HEK293 (cell line): ENCODE measurements around the gene CNOT8.
A peak's percentile ranks its signal among the peaks of the same experiment; 100 is the strongest.

Experiments
- CTCF ChIA-PET: fragments of 350-600 bp; formaldehyde crosslinking; extraction: SDS; loops from one replicate; lab custom pipeline; 2021; ENCODE audit warnings: antibody characterized with exemption; lab: Yijun Ruan, JAX
- POLR2A ChIA-PET: fragments of 300-600 bp; formaldehyde crosslinking; extraction: SDS; loops from one replicate; lab custom pipeline; 2020; ENCODE audit warnings: antibody characterized with exemption, inconsistent platforms; lab: Yijun Ruan, JAX
- H3K27ac ChIP-seq: fragments of 200-500 bp; sonication (Bioruptor generic); 2 replicates; pipeline ENCODE4 v1.5.1; 2014; ENCODE audit warnings: low read depth, low read length, control low read depth, inconsistent platforms; ENCODE audit errors: extremely low read depth
- H3K36me3 ChIP-seq, 2 experiments: fragments of 200-500 bp in 1 of 2; sonication (Bioruptor generic) in 1 of 2; 1 replicate in 1 of 2; 2 replicates in 1 of 2; pipeline ENCODE4 v1.5.1; 2014 to 2017; ENCODE audit warnings: inconsistent platforms in 2 of 2, low read length in 2 of 2; ENCODE audit not compliant: control insufficient read depth in 2 of 2, insufficient read depth in 1 of 2
- H3K4me1 ChIP-seq: fragments of 200-500 bp; sonication (Bioruptor generic); 2 replicates; pipeline ENCODE4 v1.5.1; 2014; ENCODE audit warnings: mild to moderate bottlenecking, low read length, inconsistent platforms; ENCODE audit not compliant: control insufficient read depth, insufficient read depth
- H3K4me3 ChIP-seq: 2 replicates; pipeline ENCODE4 v1.5.1; 2011; ENCODE audit warnings: low read depth, mild to moderate bottlenecking, control low read depth, low read length, moderate library complexity
- H3K9me3 ChIP-seq: fragments of 200-500 bp; sonication (Bioruptor generic); 2 replicates; pipeline ENCODE4 v1.5.1; 2014; ENCODE audit warnings: low read depth, low read length, inconsistent platforms; ENCODE audit not compliant: control insufficient read depth, insufficient read depth
- OSR2 ChIP-seq: fragments of 450-650 bp; formaldehyde crosslinking; IDR thresholded peaks from 2 replicates; pipeline ENCODE4 v1.5.1; 2016; ENCODE audit warnings: missing biosample characterization, missing genetic modification characterization
- PRDM1 ChIP-seq: fragments of 450-650 bp; formaldehyde crosslinking; IDR thresholded peaks from 2 replicates; pipeline ENCODE4; 2016; ENCODE audit warnings: missing biosample characterization, missing genetic modification characterization
- RBAK ChIP-seq: fragments of 450-650 bp; formaldehyde crosslinking; IDR thresholded peaks from 2 replicates; pipeline ENCODE4 v1.5.1; 2016; ENCODE audit warnings: missing biosample characterization, missing genetic modification characterization
- SCRT1 ChIP-seq: fragments of 450-650 bp; formaldehyde crosslinking; IDR thresholded peaks from 2 replicates; pipeline ENCODE4 v1.5.1; 2016; ENCODE audit warnings: missing biosample characterization, missing genetic modification characterization, borderline replicate concordance
- SCRT2 ChIP-seq: fragments of 450-650 bp; formaldehyde crosslinking; IDR thresholded peaks from 2 replicates; pipeline ENCODE4 v1.5.1; 2016; ENCODE audit warnings: missing biosample characterization, missing genetic modification characterization
- SETDB1 ChIP-seq: IDR thresholded peaks from one replicate; pipeline ENCODE4 v1.6.1; 2017; ENCODE audit warnings: mild to moderate bottlenecking, low read length, moderate library complexity, mixed read lengths; ENCODE audit not compliant: insufficient read length
- TRIM28 ChIP-seq: IDR thresholded peaks from 2 replicates; pipeline ENCODE4 v1.6.1; 2011; ENCODE audit warnings: low read length, control low read depth, borderline replicate concordance
- ZNF16 ChIP-seq: fragments of 450-650 bp; formaldehyde crosslinking; IDR thresholded peaks from 2 replicates; pipeline ENCODE4 v1.5.1; 2016; ENCODE audit warnings: low read depth, missing biosample characterization, missing genetic modification characterization
- ZNF23 ChIP-seq: fragments of 450-650 bp; formaldehyde crosslinking; IDR thresholded peaks from 2 replicates; pipeline ENCODE4 v1.5.1; 2016; ENCODE audit warnings: missing biosample characterization, missing genetic modification characterization, borderline replicate concordance
- ZNF37A ChIP-seq: fragments of 450-650 bp; IDR thresholded peaks from 2 replicates; pipeline ENCODE4 v1.5.1; 2018; ENCODE audit warnings: missing biosample characterization, missing genetic modification characterization
- ZNF544 ChIP-seq: fragments of 450-650 bp; formaldehyde crosslinking; IDR thresholded peaks from 2 replicates; pipeline ENCODE4 v1.5.0; 2017; ENCODE audit warnings: missing biosample characterization, missing genetic modification characterization
- ZNF561 ChIP-seq: fragments of 450-650 bp; IDR thresholded peaks from 2 replicates; pipeline ENCODE4 v1.5.1; 2018; ENCODE audit warnings: missing biosample characterization, missing genetic modification characterization, borderline replicate concordance
- ZNF600 ChIP-seq: fragments of 450-650 bp; formaldehyde crosslinking; IDR thresholded peaks from 2 replicates; pipeline ENCODE4 v1.5.1; 2016; ENCODE audit warnings: missing biosample characterization, missing genetic modification characterization
- ZNF610 ChIP-seq: fragments of 450-650 bp; formaldehyde crosslinking; IDR thresholded peaks from 2 replicates; pipeline ENCODE4 v1.5.1; 2016; ENCODE audit warnings: missing biosample characterization, missing genetic modification characterization, borderline replicate concordance
- ZNF76 ChIP-seq: fragments of 450-650 bp; formaldehyde crosslinking; IDR thresholded peaks from 2 replicates; pipeline ENCODE4; 2016; ENCODE audit warnings: low read depth, missing biosample characterization, missing genetic modification characterization, borderline replicate concordance
- TF ChIP-seq, protein P1 (sequence below): fragments of 450-650 bp; formaldehyde crosslinking; IDR thresholded peaks from 2 replicates; pipeline ENCODE4 v1.5.1; 2016; ENCODE audit warnings: missing biosample characterization, missing genetic modification characterization
- TF ChIP-seq, protein P2 (sequence below): fragments of 450-650 bp; formaldehyde crosslinking; IDR thresholded peaks from 2 replicates; pipeline ENCODE4 v1.5.1; 2016; ENCODE audit warnings: missing biosample characterization, missing genetic modification characterization, low read depth
- TF ChIP-seq, protein P3 (sequence below): fragments of 450-650 bp; formaldehyde crosslinking; IDR thresholded peaks from 2 replicates; pipeline ENCODE4 v1.5.1; 2017; ENCODE audit warnings: missing biosample characterization, missing genetic modification characterization
- TF ChIP-seq, protein P4 (sequence below): fragments of 450-650 bp; formaldehyde crosslinking; IDR thresholded peaks from 2 replicates; pipeline ENCODE4 v1.5.1; 2016; ENCODE audit warnings: missing biosample characterization, missing genetic modification characterization

Gene CNOT8

DNA sequence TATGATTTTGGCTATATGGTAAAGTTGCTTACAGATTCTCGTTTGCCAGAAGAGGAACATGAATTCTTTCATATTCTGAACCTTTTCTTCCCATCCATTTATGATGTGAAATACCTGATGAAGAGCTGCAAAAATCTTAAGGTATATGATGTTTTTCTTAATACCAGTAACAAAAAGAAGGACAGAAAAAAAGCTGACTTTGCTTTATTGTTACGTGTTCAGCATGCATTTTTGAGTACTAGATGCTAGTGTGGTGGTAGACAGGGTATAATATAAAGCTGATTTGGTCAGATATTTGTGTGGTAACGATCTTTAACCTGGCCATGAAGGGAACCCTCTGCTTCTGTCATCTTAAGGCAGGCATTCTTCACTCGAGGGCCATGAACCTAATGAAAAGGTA, 13.3 kb downstream of the CNOT8 start (continued):
- TF ChIP-seq, protein P1, sequence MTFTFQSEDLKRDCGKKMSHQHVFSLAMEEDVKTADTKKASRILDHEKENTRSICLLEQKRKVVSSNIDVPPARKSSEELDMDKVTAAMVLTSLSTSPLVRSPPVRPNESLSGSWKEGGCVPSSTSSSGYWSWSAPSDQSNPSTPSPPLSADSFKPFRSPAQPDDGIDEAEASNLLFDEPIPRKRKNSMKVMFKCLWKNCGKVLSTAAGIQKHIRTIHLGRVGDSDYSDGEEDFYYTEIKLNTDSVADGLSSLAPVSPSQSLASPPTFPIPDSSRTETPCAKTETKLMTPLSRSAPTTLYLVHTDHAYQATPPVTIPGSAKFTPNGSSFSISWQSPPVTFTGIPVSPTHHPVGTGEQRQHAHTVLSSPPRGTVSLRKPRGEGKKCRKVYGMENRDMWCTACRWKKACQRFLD = no peak
- TF ChIP-seq ZNF37A (tag by site-specific recombination) = no peak

DNA sequence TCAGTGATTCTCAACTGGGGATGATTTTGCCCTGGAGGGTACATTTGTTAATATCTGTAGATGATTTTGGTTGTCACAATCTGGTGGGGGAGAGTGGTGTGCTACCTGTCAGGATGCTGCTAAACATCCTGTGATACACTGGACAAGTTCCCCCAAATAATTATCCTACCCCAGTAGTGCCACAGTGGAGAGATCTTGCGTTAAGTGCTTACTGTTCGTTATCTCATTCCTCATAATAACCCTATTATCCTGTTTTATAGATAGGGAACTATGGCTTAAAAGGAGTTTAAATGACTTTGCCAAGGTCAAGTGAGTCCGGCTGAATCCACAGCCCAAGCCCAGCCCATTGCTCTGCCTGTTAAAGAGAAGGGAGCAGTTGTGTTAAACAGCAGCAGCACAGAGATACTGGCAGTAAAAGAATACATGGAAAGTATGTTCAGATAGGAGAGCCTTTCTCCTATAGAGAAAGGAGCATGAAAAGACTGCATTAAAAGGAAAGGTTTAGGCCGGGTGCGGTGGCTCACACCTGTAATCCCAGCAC, 15.4 kb downstream of the CNOT8 start:
- no peak overlapping the region for H3K4me3 ChIP-seq
- CTCF ChIA-PET = no interaction called here
- H3K36me3 ChIP-seq = peaks cover 64 to 71% of the 10 kb centered on the region in 2 experiments
- no peaks in the 10 kb centered on the region for H3K9me3 ChIP-seq
- H3K27ac ChIP-seq = no peak overlapping the region
- 0 out of 2 replicates have a peak, but pooled peaks have one; percentile 14 for TF ChIP-seq PRDM1 (tag by site-specific recombination)
- TF ChIP-seq ZNF16 (tag by site-specific recombination) = no peak
- no peaks in the 10 kb centered on the region for H3K4me1 ChIP-seq
- POLR2A ChIA-PET = no interaction called here

DNA sequence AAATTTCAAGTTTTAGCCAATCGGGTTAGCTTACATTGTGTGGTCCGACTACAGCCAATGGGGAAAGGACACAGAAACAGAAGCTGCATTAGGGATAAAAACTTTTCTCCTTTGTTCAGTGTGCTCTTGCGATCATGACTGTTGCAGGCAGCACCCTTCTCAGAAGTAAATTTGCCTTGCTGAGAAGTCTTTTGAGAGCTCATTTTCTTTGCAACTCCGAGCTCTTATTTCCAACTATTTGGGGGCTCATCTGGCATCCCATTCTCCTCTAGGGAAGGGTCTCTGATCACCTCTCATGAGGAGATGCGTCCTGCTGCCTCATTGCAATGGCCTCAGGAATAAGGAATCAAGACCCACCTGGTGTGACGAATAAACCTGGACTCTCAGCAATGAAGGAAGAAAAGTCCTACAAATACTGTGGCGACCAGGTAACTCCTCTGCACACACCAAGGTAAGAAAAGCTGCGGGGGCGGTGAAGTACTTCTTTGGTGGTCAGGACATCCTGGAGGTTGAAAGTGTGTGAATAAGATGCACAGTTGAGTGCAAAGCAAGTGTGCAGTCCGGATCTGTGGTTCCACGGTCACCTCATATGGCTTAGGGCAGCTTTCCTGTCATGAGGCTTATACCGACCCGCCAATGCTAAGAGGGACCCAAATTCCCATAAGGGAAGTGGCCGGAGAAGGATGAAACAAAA, 20.4 kb downstream of the CNOT8 start:
- H3K36me3 ChIP-seq = peaks cover 30 to 44% of the 10 kb centered on the region in 2 experiments
- H3K4me3 ChIP-seq = no peak overlapping the region
- H3K4me1 ChIP-seq = no peaks in the 10 kb centered on the region
- no peaks in the 10 kb centered on the region for H3K9me3 ChIP-seq
- POLR2A ChIA-PET = no interaction called here
- no peak for TF ChIP-seq SCRT2
- TF ChIP-seq, protein P1 = no peak
- TF ChIP-seq ZNF561 (tag by site-specific recombination) = peak; percentile 58; the same call in 1 of the 2 replicates
- peak; percentile 54; the same call in 1 of the 2 replicates for TF ChIP-seq TRIM28
- TF ChIP-seq SETDB1 = peak; percentile 92
- TF ChIP-seq, all 188 proteins: peak for 3
- no peak overlapping the region for H3K27ac ChIP-seq
- CTCF ChIA-PET = no interaction called here

DNA sequence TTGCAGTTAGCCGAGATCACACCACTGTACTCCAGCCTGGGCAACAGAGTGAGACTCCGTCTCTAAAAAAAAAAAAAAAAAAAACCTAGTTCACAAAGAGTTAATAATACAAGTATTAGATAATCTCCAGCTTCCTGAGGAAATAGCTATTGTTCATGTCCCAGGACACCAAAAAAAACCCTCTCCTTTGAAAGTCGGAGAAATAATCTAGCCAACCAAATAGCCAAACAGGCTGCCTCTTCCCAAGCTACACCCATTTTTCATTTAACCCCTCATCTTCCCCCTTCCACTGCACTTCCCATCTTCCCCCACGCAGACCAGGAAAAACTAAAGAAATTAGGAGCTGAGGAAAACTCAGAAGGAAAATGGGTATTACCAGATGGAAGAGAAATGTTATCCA, 23.6 kb downstream of the CNOT8 start:
- Histone ChIP-seq H3K9me3 (no peaks in the 10 kb centered on the region), H3K4me1 (no peaks in the 10 kb centered on the region), H3K27ac (no peak overlapping the region), H3K36me3 (peaks cover 5 to 37% of the 10 kb centered on the region in 2 experiments; a peak in 2 of 3 replicates), H3K4me3 (no peak overlapping the region)
- ChIA-PET CTCF (interaction anchor here (0.7 kb wide), 1 partner anchor 55 kb away, joined by 3 read pairs; no protein-coding TSS in a partner anchor), POLR2A (no interaction called here)
- TF ChIP-seq, protein P2, sequence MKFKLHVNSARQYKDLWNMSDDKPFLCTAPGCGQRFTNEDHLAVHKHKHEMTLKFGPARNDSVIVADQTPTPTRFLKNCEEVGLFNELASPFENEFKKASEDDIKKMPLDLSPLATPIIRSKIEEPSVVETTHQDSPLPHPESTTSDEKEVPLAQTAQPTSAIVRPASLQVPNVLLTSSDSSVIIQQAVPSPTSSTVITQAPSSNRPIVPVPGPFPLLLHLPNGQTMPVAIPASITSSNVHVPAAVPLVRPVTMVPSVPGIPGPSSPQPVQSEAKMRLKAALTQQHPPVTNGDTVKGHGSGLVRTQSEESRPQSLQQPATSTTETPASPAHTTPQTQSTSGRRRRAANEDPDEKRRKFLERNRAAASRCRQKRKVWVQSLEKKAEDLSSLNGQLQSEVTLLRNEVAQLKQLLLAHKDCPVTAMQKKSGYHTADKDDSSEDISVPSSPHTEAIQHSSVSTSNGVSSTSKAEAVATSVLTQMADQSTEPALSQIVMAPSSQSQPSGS = no peak
- TF ChIP-seq RBAK (tag by site-specific recombination) (no peak), OSR2 (tag by site-specific recombination) (no peak), PRDM1 (tag by site-specific recombination) (no peak), ZNF610 (tag by site-specific recombination) (no peak), ZNF23 (tag by site-specific recombination) (no peak), ZNF544 (no peak), ZNF600 (tag by site-specific recombination) (no peak), ZNF76 (tag by site-specific recombination) (no peak), SCRT1 (tag by site-specific recombination) (no peak)
- TF ChIP-seq, protein P3, sequence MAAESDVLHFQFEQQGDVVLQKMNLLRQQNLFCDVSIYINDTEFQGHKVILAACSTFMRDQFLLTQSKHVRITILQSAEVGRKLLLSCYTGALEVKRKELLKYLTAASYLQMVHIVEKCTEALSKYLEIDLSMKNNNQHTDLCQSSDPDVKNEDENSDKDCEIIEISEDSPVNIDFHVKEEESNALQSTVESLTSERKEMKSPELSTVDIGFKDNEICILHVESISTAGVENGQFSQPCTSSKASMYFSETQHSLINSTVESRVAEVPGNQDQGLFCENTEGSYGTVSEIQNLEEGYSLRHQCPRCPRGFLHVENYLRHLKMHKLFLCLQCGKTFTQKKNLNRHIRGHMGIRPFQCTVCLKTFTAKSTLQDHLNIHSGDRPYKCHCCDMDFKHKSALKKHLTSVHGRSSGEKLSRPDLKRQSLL (tag by site-specific recombination) = no peak
- TF ChIP-seq, protein P4, sequence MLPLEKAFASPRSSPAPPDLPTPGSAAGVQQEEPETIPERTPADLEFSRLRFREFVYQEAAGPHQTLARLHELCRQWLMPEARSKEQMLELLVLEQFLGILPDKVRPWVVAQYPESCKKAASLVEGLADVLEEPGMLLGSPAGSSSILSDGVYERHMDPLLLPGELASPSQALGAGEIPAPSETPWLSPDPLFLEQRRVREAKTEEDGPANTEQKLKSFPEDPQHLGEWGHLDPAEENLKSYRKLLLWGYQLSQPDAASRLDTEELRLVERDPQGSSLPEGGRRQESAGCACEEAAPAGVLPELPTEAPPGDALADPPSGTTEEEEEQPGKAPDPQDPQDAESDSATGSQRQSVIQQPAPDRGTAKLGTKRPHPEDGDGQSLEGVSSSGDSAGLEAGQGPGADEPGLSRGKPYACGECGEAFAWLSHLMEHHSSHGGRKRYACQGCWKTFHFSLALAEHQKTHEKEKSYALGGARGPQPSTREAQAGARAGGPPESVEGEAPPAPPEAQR (tag by site-specific recombination) = no peak
